ENCODE data around the gene COX20. TPM values are rescaled to one million over a fixed set of nuclear protein-coding genes. Genes with fewer than 3 reads are reported as not detected.

The COX20 gene
- total RNA-seq, 1 donor from 2014 or later, result 68.8 TPM

GRCh38 chr1:244869364-244869827 lies 33.9 kb downstream of the COX20 start:
- no peak overlapping the region for H3K4me3 ChIP-seq
- no peaks in the 10 kb centered on the region for H3K27me3 ChIP-seq (ENCODE audit: low read depth)
- no peaks in the 10 kb centered on the region for H3K9me3 ChIP-seq (replicated peaks)
- no peaks in the 10 kb centered on the region for H3K36me3 ChIP-seq
- H3K4me1 ChIP-seq, result peaks cover 23% of the 10 kb centered on the region
- no peak for DNase-seq
- TF ChIP-seq CTCF (IDR thresholded peaks at IDR 0.05; ENCODE audit: borderline replicate concordance), result no peak
- intact Hi-C loops (cut with micrococcal nuclease), result loop anchor here (10.0 kb wide), 1 partner anchor 175 kb away; no protein-coding TSS in a partner anchor
- H3K27ac ChIP-seq (replicated peaks), result no peak overlapping the region

GRCh38 chr1:244869950-244870349 lies 34.5 kb downstream of the COX20 start:
- H3K4me3 ChIP-seq, result no peak overlapping the region
- no peaks in the 10 kb centered on the region for H3K36me3 ChIP-seq
- no peak for DNase-seq
- H3K27me3 ChIP-seq (ENCODE audit: low read depth), result no peaks in the 10 kb centered on the region
- no peak overlapping the region for H3K27ac ChIP-seq (replicated peaks)
- H3K4me1 ChIP-seq, result peaks cover 22% of the 10 kb centered on the region
- H3K9me3 ChIP-seq (replicated peaks), result no peaks in the 10 kb centered on the region
- no peak for TF ChIP-seq CTCF (IDR thresholded peaks at IDR 0.05; ENCODE audit: borderline replicate concordance)
- intact Hi-C loops (cut with micrococcal nuclease), result loop anchor here (10.0 kb wide), 1 partner anchor 175 kb away; no protein-coding TSS in a partner anchor

GRCh38 chr1:244874974-244875579 lies 39.6 kb downstream of the COX20 start:
- Histone ChIP-seq H3K27ac (replicated peaks) (no peak overlapping the region), H3K4me1 (no peaks in the 10 kb centered on the region), H3K9me3 (replicated peaks) (no peaks in the 10 kb centered on the region), H3K27me3 (ENCODE audit: low read depth) (no peaks in the 10 kb centered on the region), H3K4me3 (no peak overlapping the region), H3K36me3 (no peaks in the 10 kb centered on the region)
- no peak for DNase-seq
- intact Hi-C loops (cut with micrococcal nuclease), result no loop called here
- TF ChIP-seq CTCF (IDR thresholded peaks at IDR 0.05; ENCODE audit: borderline replicate concordance), result no peak

GRCh38 chr1:244876228-244876910 lies 40.9 kb downstream of the COX20 start:
- Histone ChIP-seq H3K27me3 (ENCODE audit: low read depth) (no peaks in the 10 kb centered on the region), H3K4me3 (no peak overlapping the region), H3K27ac (replicated peaks) (no peak overlapping the region), H3K36me3 (no peaks in the 10 kb centered on the region), H3K9me3 (replicated peaks) (no peaks in the 10 kb centered on the region), H3K4me1 (no peaks in the 10 kb centered on the region)
- TF ChIP-seq CTCF (IDR thresholded peaks at IDR 0.05; ENCODE audit: borderline replicate concordance), result no peak
- DNase-seq, result no peak
- intact Hi-C loops (cut with micrococcal nuclease), result no loop called here

- Histone ChIP-seq H3K27me3 (ENCODE audit: low read depth) (no peaks in the 10 kb centered on the region), H3K27ac (replicated peaks) (no peak overlapping the region), H3K4me3 (no peak overlapping the region), H3K36me3 (no peaks in the 10 kb centered on the region), H3K4me1 (no peaks in the 10 kb centered on the region), H3K9me3 (replicated peaks) (no peaks in the 10 kb centered on the region)
- no peak for DNase-seq
- intact Hi-C loops (cut with micrococcal nuclease), result no loop called here
- TF ChIP-seq CTCF (IDR thresholded peaks at IDR 0.05; ENCODE audit: borderline replicate concordance), result no peak
These were observed 43.2 kb downstream of the COX20 start for GRCh38 chr1:244878681-244879080.

Measured in left ventricle myocardium inferior (tissue), 1 donor.